Astrocyte (in vitro differentiated cells and primary cell): ENCODE measurements around the gene PTPN1. TPM values are rescaled to one million over a fixed set of nuclear protein-coding genes. Genes with fewer than 3 reads are reported as not detected.

Experiments used
- DNase-seq: peaks from one replicate; pipeline ENCODE4 v3.0.0-alpha.2; 2010; ENCODE audit warnings: low read depth
- FAIRE-seq: peaks from 2 replicates; lab custom pipeline; 2011; peaks lifted over from hg19 to GRCh38; lab: Jason Lieb, UNC
- H2AFZ ChIP-seq: 2 replicates; pipeline ENCODE4 v1.6.0; 2012; ENCODE audit warnings: low read depth, low read length, inconsistent platforms
- H3K27ac ChIP-seq: 2 replicates; pipeline ENCODE4 v1.5.1; 2011; ENCODE audit warnings: low read depth, low read length, inconsistent platforms
- H3K27me3 ChIP-seq: 2 replicates; pipeline ENCODE4 v1.6.0; 2011; ENCODE audit warnings: low read length, inconsistent platforms; ENCODE audit not compliant: insufficient read depth
- H3K36me3 ChIP-seq: 2 replicates; pipeline ENCODE4 v1.5.1; 2011; ENCODE audit warnings: low read length, inconsistent platforms; ENCODE audit not compliant: insufficient read depth
- H3K4me1 ChIP-seq: 2 replicates; pipeline ENCODE4 v1.5.1; 2011; ENCODE audit warnings: low read length, inconsistent platforms; ENCODE audit not compliant: insufficient read depth
- H3K4me2 ChIP-seq: 2 replicates; pipeline ENCODE4 v1.6.0; 2012; ENCODE audit warnings: low read length, inconsistent platforms
- H3K4me3 ChIP-seq: 2 replicates; pipeline ENCODE4 v1.5.1; 2011; ENCODE audit warnings: low read depth, mild to moderate bottlenecking, low read length, inconsistent platforms; ENCODE audit not compliant: insufficient read depth
- H3K79me2 ChIP-seq: 2 replicates; pipeline ENCODE4 v1.6.0; 2012; ENCODE audit warnings: mild to moderate bottlenecking, low read length, inconsistent platforms; ENCODE audit not compliant: insufficient read depth
- H3K9ac ChIP-seq: 2 replicates; pipeline ENCODE4 v1.6.0; 2012; ENCODE audit warnings: mild to moderate bottlenecking, low read length, inconsistent platforms
- H3K9me3 ChIP-seq: 2 replicates; pipeline ENCODE4 v1.5.1; 2012; ENCODE audit warnings: low read depth, mild to moderate bottlenecking, low read length, inconsistent platforms; ENCODE audit not compliant: insufficient read depth
- H4K20me1 ChIP-seq: 2 replicates; pipeline ENCODE4 v1.6.0; 2012; ENCODE audit warnings: low read length, inconsistent platforms; ENCODE audit not compliant: insufficient read depth
- H3K27ac Mint-ChIP-seq: one replicate; pipeline ENCODE4 v1.8.0; 2021; ENCODE audit warnings: mild to moderate bottlenecking, mixed read lengths; ENCODE audit not compliant: unreplicated experiment
- H3K27me3 Mint-ChIP-seq: one replicate; pipeline ENCODE4 v1.8.0; 2021; ENCODE audit warnings: low read depth, mixed read lengths; ENCODE audit not compliant: unreplicated experiment
- H3K36me3 Mint-ChIP-seq: one replicate; pipeline ENCODE4 v1.8.0; 2021; ENCODE audit warnings: low read depth, mixed read lengths; ENCODE audit not compliant: unreplicated experiment
- H3K4me1 Mint-ChIP-seq: one replicate; pipeline ENCODE4 v1.8.0; 2021; ENCODE audit warnings: low read depth, mixed read lengths; ENCODE audit not compliant: unreplicated experiment
- H3K4me3 Mint-ChIP-seq: one replicate; pipeline ENCODE4 v1.8.0; 2021; ENCODE audit warnings: mild to moderate bottlenecking, moderate library complexity, mixed read lengths; ENCODE audit not compliant: unreplicated experiment
- H3K9me3 Mint-ChIP-seq: one replicate; pipeline ENCODE4 v1.8.0; 2021; ENCODE audit warnings: mild to moderate bottlenecking, mixed read lengths; ENCODE audit not compliant: unreplicated experiment
- CTCF ChIP-seq: IDR thresholded peaks from 2 replicates; pipeline ENCODE4 v1.5.1; 2011; ENCODE audit warnings: low read depth, mild to moderate bottlenecking, inconsistent platforms, low read length, moderate library complexity; ENCODE audit not compliant: insufficient read depth
- EZH2 ChIP-seq: IDR thresholded peaks from 2 replicates; pipeline ENCODE4 v1.6.1; 2012; ENCODE audit warnings: mild to moderate bottlenecking, low read length, inconsistent platforms; ENCODE audit not compliant: insufficient read depth
- total RNA-seq: library from RNA; stranded (reverse); gene quantifications from 2 replicates; pipeline ENCODE4 v1.2.1, GENCODE V29; 2021

Gene PTPN1
- total RNA-seq, 1 donor from 2014 or later: 64.9 TPM

DNA sequence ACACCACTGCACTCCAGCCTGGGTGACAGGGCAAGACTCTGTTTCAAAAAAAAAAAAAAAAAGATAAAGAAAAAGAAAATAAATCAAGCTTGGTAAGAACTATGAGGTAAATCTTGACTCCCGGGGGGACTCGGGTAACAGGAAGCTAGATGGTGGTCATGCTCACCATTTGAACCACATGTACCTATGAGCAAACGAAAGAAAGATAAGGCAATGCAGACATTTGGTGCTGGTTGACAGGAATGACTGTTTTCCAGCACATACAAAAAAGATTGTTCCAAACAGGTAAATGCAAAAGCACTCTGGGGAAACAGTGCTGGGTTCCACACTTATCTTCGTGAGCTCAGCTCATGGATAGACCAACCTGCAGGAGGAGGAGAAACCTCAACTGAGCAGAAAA is 22.8 kb upstream of the PTPN1 start:
- Mint-ChIP-seq H3K27me3 (peaks cover 4% of the 10 kb centered on the region), H3K27ac (no peak overlapping the region)
- FAIRE-seq: no peak

GRCh38 chr20:50488236-50488806 is 21.9 kb upstream of the PTPN1 start:
- FAIRE-seq: no peak
- no peaks in the 10 kb centered on the region for H3K36me3 ChIP-seq
- H4K20me1 ChIP-seq: no peaks in the 10 kb centered on the region
- H3K27me3 ChIP-seq: no peaks in the 10 kb centered on the region
- no peaks in the 10 kb centered on the region for H3K9me3 ChIP-seq
- H3K4me3 ChIP-seq: no peak overlapping the region
- no peak overlapping the region for H3K4me2 ChIP-seq
- DNase-seq: no peak
- no peak overlapping the region for H3K27ac ChIP-seq
- Mint-ChIP-seq H3K27ac (no peak overlapping the region), H3K9me3 (no peaks in the 10 kb centered on the region), H3K4me3 (no peak overlapping the region), H3K36me3 (no peaks in the 10 kb centered on the region), H3K4me1 (peaks cover 5% of the 10 kb centered on the region), H3K27me3 (peaks cover 8% of the 10 kb centered on the region)
- TF ChIP-seq CTCF: no peak
- no peak for TF ChIP-seq EZH2
- H3K9ac ChIP-seq: no peak overlapping the region
- H3K4me1 ChIP-seq: peaks cover 9% of the 10 kb centered on the region
- H3K79me2 ChIP-seq: no peaks in the 10 kb centered on the region
- H2AFZ ChIP-seq: no peak overlapping the region

More for the DNA sequence above, 22.8 kb upstream of the PTPN1 start:
- no peak overlapping the region for H3K27ac ChIP-seq
- no peaks in the 10 kb centered on the region for H3K79me2 ChIP-seq
- H3K36me3 ChIP-seq: no peaks in the 10 kb centered on the region
- no peak overlapping the region for H2AFZ ChIP-seq
- Mint-ChIP-seq H3K9me3 (no peaks in the 10 kb centered on the region), H3K4me1 (peaks cover 5% of the 10 kb centered on the region), H3K4me3 (no peak overlapping the region), H3K36me3 (no peaks in the 10 kb centered on the region)
- no peak for DNase-seq
- TF ChIP-seq CTCF: no peak
- TF ChIP-seq EZH2: no peak
- H3K4me1 ChIP-seq: peaks cover 1% of the 10 kb centered on the region
- H3K4me2 ChIP-seq: no peak overlapping the region
- H3K9me3 ChIP-seq: no peaks in the 10 kb centered on the region
- H3K4me3 ChIP-seq: no peak overlapping the region
- H4K20me1 ChIP-seq: no peaks in the 10 kb centered on the region
- no peaks in the 10 kb centered on the region for H3K27me3 ChIP-seq
- no peak overlapping the region for H3K9ac ChIP-seq

DNA sequence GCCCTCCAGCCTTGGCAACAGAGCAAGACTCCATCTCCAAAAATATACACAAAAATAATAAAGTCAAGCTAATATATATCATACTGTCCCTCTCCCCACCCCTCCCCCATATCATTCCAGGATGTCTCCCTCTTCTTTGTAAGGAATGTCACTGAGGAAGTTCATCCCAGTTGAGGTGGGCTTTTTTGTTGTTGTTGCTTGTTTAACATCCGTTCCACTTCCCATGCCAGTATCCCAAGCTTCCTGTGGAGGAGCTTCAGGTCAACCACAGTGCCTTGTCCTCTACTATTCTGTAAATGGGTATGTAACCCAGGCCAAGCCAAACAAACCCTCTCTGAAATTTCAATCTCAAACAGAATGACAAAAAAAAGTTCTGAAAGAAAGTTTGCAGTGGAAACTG is 19.0 kb upstream of the PTPN1 start:
- Histone ChIP-seq H3K4me2 (no peak overlapping the region), H2AFZ (no peak overlapping the region), H3K4me1 (peaks cover 13% of the 10 kb centered on the region), H3K9me3 (no peaks in the 10 kb centered on the region), H4K20me1 (no peaks in the 10 kb centered on the region), H3K36me3 (no peaks in the 10 kb centered on the region), H3K9ac (no peak overlapping the region), H3K4me3 (no peak overlapping the region), H3K27ac (no peak overlapping the region), H3K27me3 (no peaks in the 10 kb centered on the region), H3K79me2 (no peaks in the 10 kb centered on the region)
- no peak for FAIRE-seq
- Mint-ChIP-seq H3K36me3 (no peaks in the 10 kb centered on the region), H3K9me3 (no peaks in the 10 kb centered on the region), H3K4me3 (no peak overlapping the region), H3K4me1 (no peaks in the 10 kb centered on the region), H3K27me3 (peaks cover 5% of the 10 kb centered on the region), H3K27ac (no peak overlapping the region)
- TF ChIP-seq EZH2: no peak
- DNase-seq: no peak
